GM18951 (cell line): Measurements from ENCODE around the gene SORCS3.

ENCODE experiments used
- POLR2A ChIP-seq: IDR thresholded peaks from 4 replicates; pipeline ENCODE4 v1.6.1; 2011; ENCODE audit warnings: mild to moderate bottlenecking; ENCODE audit not compliant: insufficient read length, insufficient read depth; ENCODE audit errors: extremely low read depth
- in situ Hi-C: fragments of 300-500 bp; cut with MboI; formaldehyde crosslinking; loops from one replicate; pipeline ENCODE4 v1.12.0; 2022; ENCODE audit warnings: low sequenced_read_pairs, mixed read lengths, inconsistent platforms; ENCODE audit not compliant: unreplicated experiment

The SORCS3 gene

DNA sequence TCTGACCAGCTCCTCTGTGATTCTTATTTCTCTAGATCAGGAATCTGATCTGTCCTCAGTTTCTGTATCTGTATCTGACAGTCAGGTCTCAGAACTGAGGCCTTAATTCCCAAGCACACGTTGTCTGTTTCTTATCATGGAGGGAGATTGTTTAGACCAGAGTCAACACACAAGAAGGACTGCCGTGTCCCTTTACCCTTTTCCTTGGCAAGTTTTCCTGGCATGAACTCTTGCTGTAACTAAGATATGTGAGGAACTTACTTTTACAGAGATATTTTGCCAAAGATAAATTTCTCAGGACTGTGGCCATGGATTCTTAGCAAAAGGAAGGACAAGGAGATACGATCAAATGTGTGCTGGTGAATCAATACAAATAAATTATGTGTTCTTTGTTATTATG, 181.0 kb downstream of the SORCS3 start:
- in situ Hi-C loops = no loop called here
- TF ChIP-seq POLR2A = no peak

DNA sequence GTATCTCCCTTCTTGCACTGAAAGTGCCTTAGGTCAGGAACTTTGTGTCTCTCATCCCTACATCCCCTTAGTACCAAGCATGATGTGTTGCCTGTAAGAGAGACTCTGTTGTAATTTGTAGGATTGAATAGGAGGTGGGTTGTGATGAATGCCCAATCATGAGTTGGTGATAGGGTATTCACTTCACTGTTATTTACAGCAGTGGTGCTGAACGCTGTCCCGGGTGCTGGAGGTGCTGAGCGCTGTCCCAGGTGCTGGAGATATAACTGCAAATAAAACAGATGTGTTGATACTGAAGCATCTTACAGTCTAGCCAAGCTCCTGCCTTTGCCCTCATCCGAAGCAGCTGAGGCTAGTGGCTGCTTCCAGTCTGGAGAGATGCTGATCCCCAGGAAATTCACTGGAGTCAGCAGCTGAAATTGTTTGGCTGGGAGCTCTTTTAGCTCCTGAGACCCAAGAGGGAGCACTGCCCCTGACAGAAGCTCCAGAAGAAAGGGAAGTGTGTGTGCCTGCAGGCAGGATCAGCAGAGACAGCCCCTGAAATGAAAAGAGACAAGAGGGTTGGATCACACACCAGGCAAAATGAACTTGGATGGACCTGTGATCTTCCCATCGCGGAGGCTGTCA, 183.4 kb downstream of the SORCS3 start:
- TF ChIP-seq POLR2A = no peak
- in situ Hi-C loops = no loop called here

DNA sequence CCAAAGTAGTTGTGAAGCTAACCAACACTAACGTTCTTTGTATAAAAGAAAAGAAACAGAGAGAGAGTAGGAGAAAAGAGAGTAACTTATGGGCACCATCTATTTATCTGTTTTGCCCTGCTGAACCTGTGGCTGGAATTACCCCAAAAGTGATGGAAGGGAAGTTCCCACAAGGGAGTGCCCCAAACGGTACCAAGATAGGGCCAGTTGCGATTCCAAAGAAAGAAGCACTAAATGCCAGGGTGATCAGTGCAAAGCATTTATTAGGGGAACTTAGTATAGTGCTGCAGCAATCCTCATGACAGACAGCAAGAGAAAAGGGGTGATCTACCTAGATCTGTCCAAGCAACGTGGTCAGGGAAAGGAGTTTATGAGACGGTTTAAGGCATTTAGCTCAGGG, 190.2 kb downstream of the SORCS3 start:
- no peak for TF ChIP-seq POLR2A
- in situ Hi-C loops = no loop called here

DNA sequence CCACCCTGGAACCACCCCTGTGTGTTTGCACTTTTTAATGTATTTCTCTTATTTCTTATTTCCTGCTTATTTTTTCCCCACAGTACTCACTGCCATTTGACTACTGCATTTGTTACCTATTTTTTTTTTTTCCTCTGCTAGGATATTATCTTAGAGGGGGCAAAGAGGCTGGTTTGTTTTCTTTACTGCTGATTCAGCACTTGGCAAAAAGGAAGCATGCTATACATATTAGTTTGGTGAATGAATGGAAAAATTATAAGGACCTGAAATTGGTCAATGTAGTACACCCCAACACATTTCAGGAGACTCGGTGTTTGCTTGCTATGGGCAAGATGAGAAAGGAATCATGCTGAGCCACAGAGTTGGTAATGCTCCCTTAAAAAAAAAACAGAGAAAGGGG, 193.5 kb downstream of the SORCS3 start:
- TF ChIP-seq POLR2A = no peak
- in situ Hi-C loops = no loop called here

DNA sequence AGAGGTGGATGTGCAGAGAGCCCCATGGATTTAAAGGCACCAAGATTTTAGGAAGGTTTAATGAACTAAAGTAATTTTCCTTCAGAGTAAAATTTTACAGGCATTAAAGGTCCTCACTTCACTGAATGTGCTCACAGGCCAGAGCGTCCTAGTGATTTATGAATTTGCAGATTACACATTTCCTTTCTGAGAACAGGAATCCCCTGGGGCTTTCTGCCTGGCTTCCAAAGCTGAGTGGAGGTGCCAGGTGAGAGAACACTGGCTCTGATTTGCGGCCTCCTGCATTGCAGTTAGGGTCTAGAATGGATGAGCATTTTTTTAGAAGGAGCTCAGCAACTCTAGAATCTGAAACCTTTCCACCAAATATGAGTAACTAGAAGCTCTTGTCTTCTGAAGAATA, 194.3 kb downstream of the SORCS3 start:
- no peak for TF ChIP-seq POLR2A

DNA sequence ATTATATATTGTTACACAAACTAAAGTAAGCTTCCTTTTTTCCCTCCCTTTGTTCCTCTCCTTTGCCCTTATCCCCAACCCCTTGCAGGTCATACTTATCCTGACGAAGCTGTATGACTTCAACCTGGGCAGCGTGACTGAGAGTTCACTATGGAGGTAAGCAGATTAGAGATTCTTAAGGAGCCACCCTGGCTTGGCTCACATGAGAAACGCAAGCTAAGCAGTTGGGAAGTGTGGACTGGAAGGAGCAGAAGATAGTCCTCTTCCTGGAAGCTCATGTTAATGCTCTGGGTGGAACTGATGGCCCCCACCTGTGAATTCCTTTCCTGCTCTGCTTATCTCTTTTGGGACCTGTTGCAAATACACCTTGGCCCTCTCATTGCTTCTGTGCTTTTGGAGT, 201.6 kb downstream of the SORCS3 start:
- in situ Hi-C loops = no loop called here

More for the DNA sequence above, 194.3 kb downstream of the SORCS3 start:
- in situ Hi-C loops = no loop called here

DNA sequence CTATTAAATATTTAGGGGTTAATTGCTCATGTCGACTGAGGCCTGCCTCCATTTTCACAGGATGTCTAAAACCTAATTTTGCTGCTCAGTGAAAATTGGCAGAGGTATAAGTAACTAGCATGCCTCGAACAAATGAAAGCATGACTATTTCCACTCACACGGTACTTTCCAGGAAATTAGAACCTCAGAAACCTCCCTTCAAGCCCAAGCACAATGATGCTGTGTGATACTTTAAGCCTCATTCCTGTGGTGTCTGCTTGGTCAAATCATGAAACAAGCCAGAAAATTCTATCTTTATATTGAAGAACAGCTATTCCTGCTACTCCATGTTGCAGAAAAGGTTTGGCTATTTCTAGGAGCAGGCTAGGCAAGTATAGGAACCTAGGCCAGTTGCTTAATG, 203.0 kb downstream of the SORCS3 start:
- in situ Hi-C loops = no loop called here
- no peak for TF ChIP-seq POLR2A

More for the DNA sequence above, 201.6 kb downstream of the SORCS3 start:
- no peak for TF ChIP-seq POLR2A

DNA sequence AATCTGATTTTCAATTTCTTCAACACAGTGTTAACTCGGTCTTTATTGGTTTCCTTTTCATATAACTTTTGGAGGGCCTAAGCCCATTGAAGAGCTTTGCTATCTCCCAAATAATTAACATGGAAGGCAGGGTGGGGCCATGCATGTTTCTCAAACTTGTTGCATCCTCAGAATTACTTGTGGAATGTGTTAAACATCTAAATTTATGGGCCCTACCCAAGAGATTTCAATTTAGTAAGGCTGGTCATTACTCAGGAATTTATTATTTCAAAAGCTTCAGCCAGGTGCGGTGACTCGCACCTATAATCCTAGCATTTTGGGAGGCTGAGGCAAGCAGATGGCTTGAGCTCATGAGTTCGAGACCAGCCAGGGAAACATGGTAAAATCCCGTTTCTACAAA, 208.9 kb downstream of the SORCS3 start:
- TF ChIP-seq POLR2A = no peak
- in situ Hi-C loops = no loop called here

DNA sequence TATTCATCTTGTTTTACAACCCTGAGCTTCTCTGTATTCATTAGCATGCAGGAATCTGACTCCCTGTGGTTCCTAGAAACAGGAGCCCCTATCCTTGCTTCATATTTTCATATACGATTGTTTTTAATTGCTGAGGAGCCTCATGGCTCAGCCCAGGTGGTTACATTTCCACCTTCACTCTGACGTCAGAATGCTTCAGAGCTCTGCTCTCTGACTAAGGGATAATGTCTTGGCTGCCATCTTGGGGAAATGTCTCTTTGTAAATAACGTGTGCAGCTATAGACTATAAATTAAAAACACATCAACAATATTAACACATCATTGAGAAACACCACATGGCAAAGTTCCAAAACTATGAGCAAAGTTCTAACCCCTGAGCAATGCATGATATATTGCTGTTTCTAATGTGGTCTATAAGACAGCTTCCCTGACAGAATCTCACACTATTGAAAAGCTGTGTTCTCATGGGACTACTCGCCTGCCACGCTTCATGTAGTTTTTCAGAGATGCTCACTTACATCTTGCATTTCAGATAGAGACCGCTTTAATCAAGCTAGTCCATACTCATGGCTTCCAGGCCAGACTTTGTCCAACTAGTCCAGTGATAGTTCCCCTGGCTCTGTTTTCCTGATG, 227.0 kb downstream of the SORCS3 start:
- TF ChIP-seq POLR2A = no peak
- in situ Hi-C loops = no loop called here

DNA sequence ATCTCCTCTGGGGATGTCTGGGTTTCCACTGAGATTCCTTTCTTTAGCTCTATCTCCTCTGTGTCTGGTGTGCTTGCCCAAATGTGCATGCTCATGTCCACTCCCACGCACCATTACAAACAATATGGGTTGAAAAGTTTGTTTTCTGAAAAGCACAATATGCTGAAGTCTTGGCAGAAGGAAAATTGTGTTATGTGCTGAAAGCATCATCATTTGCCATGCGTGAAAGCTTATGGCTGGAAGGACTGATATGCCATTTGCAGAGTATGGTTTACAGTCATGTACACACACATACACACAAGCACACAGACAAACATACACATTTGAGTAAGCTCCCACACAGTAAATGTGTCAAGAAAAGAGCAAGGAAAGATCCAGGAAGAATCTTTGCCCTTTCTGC, 231.6 kb downstream of the SORCS3 start:
- no peak for TF ChIP-seq POLR2A
- in situ Hi-C loops = no loop called here

DNA sequence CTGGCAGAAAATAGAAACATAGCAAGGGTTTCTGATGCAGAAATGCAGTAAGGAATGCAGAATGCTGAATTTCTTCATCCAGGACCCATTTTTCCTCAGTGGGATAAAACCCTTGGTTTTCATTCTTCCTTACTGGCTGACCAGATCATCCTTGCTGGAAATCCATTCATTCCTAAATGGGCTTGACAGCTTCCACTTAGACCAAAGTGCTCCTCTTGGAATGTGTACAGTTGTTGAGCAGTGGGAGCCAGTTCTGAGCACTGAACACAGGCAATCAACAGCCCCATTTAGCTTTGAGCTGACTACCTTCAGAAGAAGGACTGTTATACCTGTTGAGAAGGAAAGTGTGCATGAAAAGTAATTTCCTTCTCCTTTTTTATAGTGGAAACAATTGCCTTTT, 232.1 kb downstream of the SORCS3 start:
- no peak for TF ChIP-seq POLR2A
- in situ Hi-C loops = no loop called here

DNA sequence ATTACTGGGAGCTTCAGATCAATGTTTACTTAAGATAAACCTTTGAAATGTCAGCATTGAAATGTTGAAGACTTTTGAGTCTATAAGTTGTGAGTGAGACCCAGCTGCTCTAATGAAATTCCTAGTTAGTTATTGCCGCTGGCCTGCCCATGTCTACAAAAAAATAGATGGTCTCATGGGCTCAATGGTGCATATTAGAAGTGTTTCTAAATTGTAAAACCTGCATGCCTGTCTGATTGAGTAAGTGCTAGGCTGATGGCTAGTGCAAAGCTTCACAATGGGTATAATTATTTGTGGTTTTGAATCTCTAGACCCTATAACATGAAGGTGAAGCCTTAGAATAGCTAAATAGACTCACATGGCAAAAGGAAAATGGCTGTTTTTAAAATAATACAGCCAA, 234.5 kb downstream of the SORCS3 start:
- in situ Hi-C loops = no loop called here
- TF ChIP-seq POLR2A = no peak

DNA sequence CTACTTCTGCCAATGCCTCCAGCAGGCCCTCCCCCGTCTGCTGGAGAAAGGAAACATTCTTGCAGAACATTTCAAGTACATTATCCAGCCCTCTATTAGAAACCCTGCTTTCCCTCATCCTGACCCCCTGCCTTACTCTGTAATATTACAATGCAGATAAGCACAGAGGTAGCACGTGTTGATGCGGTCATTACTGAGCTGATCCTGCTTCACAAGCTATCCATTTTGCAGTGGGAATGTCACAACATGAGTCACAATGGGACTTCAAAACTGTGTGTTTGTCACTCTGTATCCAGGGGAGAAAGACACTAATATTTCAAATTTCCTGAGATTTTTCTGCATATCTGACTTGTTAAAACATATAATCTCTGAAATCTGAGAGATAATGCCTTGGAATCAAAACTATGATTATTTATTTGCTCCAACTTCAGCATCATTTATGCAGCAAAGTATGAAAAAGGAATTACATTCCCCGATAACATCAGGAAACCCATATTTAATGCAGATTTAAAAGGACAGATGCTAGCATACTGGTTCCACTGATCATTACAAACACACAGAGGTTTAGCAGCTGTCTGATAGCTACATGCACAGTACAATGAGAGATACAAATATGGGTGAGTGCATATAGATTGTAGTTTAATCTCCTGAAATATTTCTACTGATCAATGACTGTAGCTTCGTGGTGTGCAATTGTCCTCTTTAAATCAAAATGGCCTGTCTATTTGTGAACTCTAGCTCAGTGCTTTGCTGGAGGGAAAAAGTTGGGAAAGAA, 239.7 kb downstream of the SORCS3 start:
- TF ChIP-seq POLR2A = no peak
- in situ Hi-C loops = no loop called here

DNA sequence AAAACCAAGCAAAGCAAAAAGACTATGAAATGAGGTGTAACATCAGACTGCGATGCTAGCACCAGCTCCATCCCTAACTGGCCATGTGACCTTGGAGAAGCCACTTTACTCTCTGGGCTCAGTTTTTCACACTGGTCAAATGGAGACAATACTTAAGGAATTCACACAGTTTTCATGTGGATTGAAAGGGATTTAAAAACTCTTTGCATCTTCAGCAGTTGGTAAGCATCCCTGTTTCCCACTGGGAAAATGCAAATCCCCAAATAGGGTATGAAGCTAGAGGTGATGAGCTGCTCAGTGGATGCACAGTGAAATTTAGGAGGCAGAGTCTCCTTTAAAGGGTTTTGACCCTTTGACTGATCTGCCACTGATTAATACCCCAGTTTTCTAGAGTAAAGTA, 240.7 kb downstream of the SORCS3 start:
- TF ChIP-seq POLR2A = no peak
- in situ Hi-C loops = no loop called here
